Gastroesophageal sphincter (tissue), 4 donors: Measurements from ENCODE around the gene CYP26B1. TPM values are rescaled to one million over a fixed set of nuclear protein-coding genes. Genes with fewer than 3 reads are reported as not detected.

ENCODE experiments used
- ATAC-seq: fragments of 150-250 bp; one replicate; pipeline ENCODE4 v1.9.1; 2016; ENCODE audit warnings: mild to moderate bottlenecking, moderate library complexity
- H3K27ac ChIP-seq, 4 donors: fragments of 200-600 bp; sonication (generic) in 3 of 4; 1 replicate in 3 of 4; 2 replicates in 1 of 4; pipeline ENCODE4 v1.5.1; 2016 to 2019
- H3K27me3 ChIP-seq: fragments of 200-600 bp; sonication (generic); one replicate; pipeline ENCODE4 v1.5.1; 2019
- H3K36me3 ChIP-seq, 2 donors: fragments of 200-600 bp; sonication (generic); one replicate each; pipeline ENCODE4 v1.5.1; 2019; ENCODE audit warnings: control low read depth in 1 of 2
- H3K4me1 ChIP-seq, 3 donors: fragments of 200-600 bp; sonication (generic); 1 replicate in 2 of 3; 2 replicates in 1 of 3; pipeline ENCODE4 v1.5.1; 2016 to 2019; ENCODE audit warnings: control low read depth in 2 of 3
- H3K4me3 ChIP-seq, 2 donors: fragments of 200-600 bp; sonication (generic); one replicate each; pipeline ENCODE4 v1.5.1; 2019; ENCODE audit warnings: mild to moderate bottlenecking in 1 of 2, moderate library complexity in 1 of 2
- H3K9me3 ChIP-seq, 3 donors: fragments of 200-600 bp; sonication (generic); one replicate each; pipeline ENCODE4 v1.5.1; 2017 to 2019; ENCODE audit warnings: control low read depth in 2 of 3
- CTCF ChIP-seq, 4 experiments: fragments of 200-600 bp in 2 of 4; fragments of 450-650 bp in 2 of 4; sonication (generic) in 1 of 4; IDR thresholded peaks; one replicate each; pipeline ENCODE4 v1.5.1; 2017 to 2019; ENCODE audit warnings: antibody characterized with exemption in 4 of 4, mild to moderate bottlenecking in 2 of 4, moderate library complexity in 2 of 4
- EP300 ChIP-seq: sonication (generic); formaldehyde crosslinking; IDR thresholded peaks from one replicate; pipeline ENCODE4 v1.6.1; 2017; ENCODE audit warnings: antibody characterized with exemption, mild to moderate bottlenecking
- POLR2A ChIP-seq, 2 donors: fragments of 450-650 bp; IDR thresholded peaks; one replicate each; pipeline ENCODE4 v1.6.1; 2017; ENCODE audit warnings: antibody characterized with exemption in 2 of 2, mild to moderate bottlenecking in 2 of 2, moderate library complexity in 1 of 2
- POLR2AphosphoS5 ChIP-seq: sonication (generic); formaldehyde crosslinking; IDR thresholded peaks from one replicate; pipeline ENCODE4 v1.6.1; 2017; ENCODE audit warnings: antibody characterized with exemption
- WGBS, 2 donors: methylation state at CpG; one replicate each; pipeline ENCODE4 v1.1.5; 2018; ENCODE audit warnings: low coverage in 1 of 2; 5-methylcytosine and 5-hydroxymethylcytosine counted together
- total RNA-seq, 4 donors: library from RNA; depleted of rRNA; stranded (reverse); fragments of >200 nt; gene quantifications; one replicate each; pipeline ENCODE4 v1.1.0, GENCODE V29; 2016

CYP26B1 gene
- total RNA-seq, 4 donors from 2014 or later: 0.47 to 4.0 (median 1.4) TPM

- no peak for TF ChIP-seq POLR2A (IDR thresholded peaks at IDR 0.05)
- TF ChIP-seq POLR2AphosphoS5: no peak
- no peak for TF ChIP-seq CTCF (IDR thresholded peaks at IDR 0.05)
- TF ChIP-seq EP300: no peak
- Histone ChIP-seq H3K27ac (peak overlapping the region in 3 of 4 donors; percentile 0 to 54 (median 51)), H3K36me3 (no peaks in the 10 kb centered on the region), H3K9me3 (no peaks in the 10 kb centered on the region), H3K4me1 (peaks cover 0 to 66% (median 58%) of the 10 kb centered on the region in 3 donors), H3K4me3 (peak overlapping the region in 1 of 2 donors; percentile 57), H3K27me3 (peaks cover 53% of the 10 kb centered on the region)
- WGBS, 2 donors: 18 to 50% methylated on average over 13 to 16 of the region's 65 CpGs
- peak; percentile 14 for ATAC-seq
These were observed 4.0 kb downstream of the CYP26B1 start for GRCh38 chr2:72143441-72144273.

- peak overlapping the region in 1 of 2 donors; percentile 57 for H3K4me3 ChIP-seq
- 24 to 45% methylated on average over 4 to 5 of the region's 50 CpGs for WGBS, 2 donors
- TF ChIP-seq CTCF (IDR thresholded peaks at IDR 0.05) (no peak), POLR2A (IDR thresholded peaks at IDR 0.05) (peak in 1 of 2 donors; percentile 9), POLR2AphosphoS5 (peak; percentile 43), EP300 (no peak)
- H3K9me3 ChIP-seq: no peaks in the 10 kb centered on the region
- peaks cover 0 to 68% (median 60%) of the 10 kb centered on the region in 3 donors for H3K4me1 ChIP-seq
- H3K27ac ChIP-seq: peak overlapping the region in 3 of 4 donors; percentile 8 to 54 (median 51)
- no peaks in the 10 kb centered on the region for H3K36me3 ChIP-seq
- ATAC-seq: peak; percentile 78
- H3K27me3 ChIP-seq: peaks cover 46% of the 10 kb centered on the region
These were observed 4.9 kb downstream of the CYP26B1 start for GRCh38 chr2:72142570-72143440.

- ATAC-seq: no peak
- peaks cover 43% of the 10 kb centered on the region for H3K27me3 ChIP-seq
- H3K36me3 ChIP-seq: no peaks in the 10 kb centered on the region
- H3K4me3 ChIP-seq: no peak overlapping the region
- no peak for TF ChIP-seq EP300
- TF ChIP-seq CTCF (IDR thresholded peaks at IDR 0.05): no peak
- H3K27ac ChIP-seq: no peak overlapping the region
- 53 to 62% methylated on average over 3 to 5 of the region's 13 CpGs for WGBS, 2 donors
- H3K9me3 ChIP-seq: no peaks in the 10 kb centered on the region
- peaks cover 0 to 68% (median 52%) of the 10 kb centered on the region in 3 donors for H3K4me1 ChIP-seq
These were observed 5.7 kb downstream of the CYP26B1 start for GRCh38 chr2:72141881-72142451.

GRCh38 chr2:72141032-72141645, 6.5 kb downstream of the CYP26B1 start:
- no peak overlapping the region for H3K27ac ChIP-seq
- peaks cover 0 to 60% (median 44%) of the 10 kb centered on the region in 3 donors for H3K4me1 ChIP-seq
- H3K36me3 ChIP-seq: no peaks in the 10 kb centered on the region
- no peak overlapping the region for H3K4me3 ChIP-seq
- no peaks in the 10 kb centered on the region for H3K9me3 ChIP-seq
- peaks cover 35% of the 10 kb centered on the region for H3K27me3 ChIP-seq
- ATAC-seq: no peak
- TF ChIP-seq CTCF (IDR thresholded peaks at IDR 0.05): no peak
- TF ChIP-seq POLR2AphosphoS5: no peak
- no peak for TF ChIP-seq EP300
- no peak for TF ChIP-seq POLR2A (IDR thresholded peaks at IDR 0.05)
- no CpG with 5 or more reads among the region's 5 CpGs for WGBS, 2 donors
